ENCODE results near the gene CYP1B1.

Gene CYP1B1

GRCh38 chr2:38037325-38037724, 38.6 kb downstream of the CYP1B1 start:
- TF ChIP-seq CTCF (IDR thresholded peaks at IDR 0.05; ENCODE audit: low read depth, low read length), result no peak
- no peak overlapping the region for H3K4me3 ChIP-seq (ENCODE audit: low read depth, low read length)

DNA sequence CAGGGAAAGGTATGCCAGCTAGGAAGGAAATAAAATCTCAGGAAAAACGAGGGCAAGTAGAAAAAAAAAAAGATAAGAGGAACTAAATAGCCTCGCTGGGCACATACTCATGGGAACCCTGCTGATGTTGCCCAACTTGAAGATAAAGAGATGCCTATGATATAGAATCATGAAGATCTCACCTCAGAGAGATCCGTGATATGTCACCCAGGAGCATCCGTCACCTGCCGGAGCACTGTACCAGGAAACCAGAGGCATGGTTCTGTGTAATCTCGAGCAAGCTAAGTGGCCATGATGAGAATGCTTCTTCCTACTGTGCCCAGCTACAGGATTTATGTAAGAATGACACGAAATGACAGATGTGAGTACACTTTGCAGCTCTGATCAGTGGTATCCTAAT, 40.0 kb downstream of the CYP1B1 start:
- no peak overlapping the region for H3K4me3 ChIP-seq (ENCODE audit: low read depth, low read length)
- no peak for TF ChIP-seq CTCF (IDR thresholded peaks at IDR 0.05; ENCODE audit: low read depth, low read length)

- H3K4me3 ChIP-seq (ENCODE audit: low read depth, low read length), result no peak overlapping the region
- TF ChIP-seq CTCF (IDR thresholded peaks at IDR 0.05; ENCODE audit: low read depth, low read length), result no peak
Measured at GRCh38 chr2:38033646-38034045, 42.3 kb downstream of the CYP1B1 start.

DNA sequence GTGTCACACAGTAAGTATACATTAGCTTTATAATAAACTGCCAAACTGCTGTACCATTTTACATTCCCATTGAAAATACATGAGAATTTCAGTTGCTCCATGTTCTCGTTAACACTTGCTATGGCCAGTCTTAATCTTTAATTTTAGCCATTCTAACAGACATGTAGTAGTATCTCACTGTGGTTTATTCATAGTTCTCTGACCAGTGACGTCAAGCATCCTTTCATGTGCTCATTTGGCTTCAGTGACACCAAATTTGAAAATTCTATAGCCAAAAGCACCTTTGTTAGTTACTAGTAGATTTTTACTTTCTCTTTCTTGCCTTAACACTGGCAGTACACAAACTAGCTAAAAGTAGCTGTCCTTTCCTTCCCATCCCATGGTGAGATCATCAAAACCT, 43.0 kb downstream of the CYP1B1 start:
- no peak for TF ChIP-seq CTCF (IDR thresholded peaks at IDR 0.05; ENCODE audit: low read depth, low read length)
- H3K4me3 ChIP-seq (ENCODE audit: low read depth, low read length), result no peak overlapping the region

GRCh38 chr2:38030635-38031355, 45.2 kb downstream of the CYP1B1 start:
- TF ChIP-seq CTCF (IDR thresholded peaks at IDR 0.05; ENCODE audit: low read depth, low read length), result no peak
- no peak overlapping the region for H3K4me3 ChIP-seq (ENCODE audit: low read depth, low read length)

GRCh38 chr2:38029512-38029911, 46.4 kb downstream of the CYP1B1 start:
- no peak overlapping the region for H3K4me3 ChIP-seq (ENCODE audit: low read depth, low read length)
- TF ChIP-seq CTCF (IDR thresholded peaks at IDR 0.05; ENCODE audit: low read depth, low read length), result no peak

DNA sequence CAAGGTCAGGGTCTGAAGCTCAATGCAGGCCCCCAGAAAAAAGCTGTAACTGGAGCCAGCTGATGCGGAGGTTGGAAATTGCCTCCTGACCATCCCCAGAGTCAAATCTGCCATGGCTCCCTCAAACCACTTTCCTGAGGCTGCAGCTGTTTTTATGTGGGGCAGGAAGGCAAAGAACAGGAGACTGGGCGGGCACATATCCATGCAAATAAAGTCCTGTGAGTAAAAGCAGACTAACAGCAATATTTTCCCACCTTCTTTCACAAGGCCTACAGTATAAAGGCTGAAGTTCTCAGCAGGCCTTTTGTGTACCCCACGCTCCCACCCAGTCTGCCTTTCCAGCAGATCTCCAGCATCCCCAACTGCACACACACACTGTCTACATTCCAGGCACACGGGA, 47.1 kb downstream of the CYP1B1 start:
- H3K4me3 ChIP-seq (ENCODE audit: low read depth, low read length), result no peak overlapping the region
- no peak for TF ChIP-seq CTCF (IDR thresholded peaks at IDR 0.05; ENCODE audit: low read depth, low read length)

Measured in WI38 (cell line).